GM18507 (cell line): Measurements from ENCODE around the gene PSMA2.

ENCODE experiments used
- DNase-seq: peaks from one replicate; pipeline ENCODE4 v3.0.0; 2011; ENCODE audit warnings: low read depth; ENCODE audit not compliant: insufficient read length; ENCODE audit errors: extremely low spot score
- FAIRE-seq: peaks from 2 replicates; lab custom pipeline; 2011; peaks lifted over from hg19 to GRCh38; lab: Jason Lieb, UNC

PSMA2 gene

GRCh38 chr7:42931834-42932651, at the start of gene PSMA2, which contains the start of gene MRPL32:
Gene PSMA2 (minus strand): TSS chr7:42932174. CDS start chr7:42932158, 16 bp downstream.
Gene MRPL32 (plus strand): TSS chr7:42932376. CDS start chr7:42932387, 11 bp downstream.
- DNase-seq (peak; percentile 93), FAIRE-seq (peak; percentile 99)

GRCh38 chr7:42981601-42982000, 49.6 kb upstream of the PSMA2 start:
- DNase-seq (no peak), FAIRE-seq (no peak)

GRCh38 chr7:42980514-42980913, 48.5 kb upstream of the PSMA2 start:
- FAIRE-seq (no peak), DNase-seq (no peak)

GRCh38 chr7:42980084-42980483, 48.1 kb upstream of the PSMA2 start:
- no peak for DNase-seq
- FAIRE-seq: no peak

- FAIRE-seq (no peak), DNase-seq (no peak)
Observed at GRCh38 chr7:42978496-42978895, 46.5 kb upstream of the PSMA2 start.

GRCh38 chr7:42976371-42976770, 44.4 kb upstream of the PSMA2 start:
- FAIRE-seq (no peak), DNase-seq (no peak)

GRCh38 chr7:42972699-42973500, 40.9 kb upstream of the PSMA2 start:
- FAIRE-seq: no peak
- no peak for DNase-seq

- DNase-seq: no peak
- no peak for FAIRE-seq
Observed at GRCh38 chr7:42967391-42967790, 35.4 kb upstream of the PSMA2 start.

GRCh38 chr7:42964849-42965805, 33.2 kb upstream of the PSMA2 start:
- FAIRE-seq (no peak), DNase-seq (no peak)

GRCh38 chr7:42964293-42964692, 32.3 kb upstream of the PSMA2 start:
- FAIRE-seq: no peak

GRCh38 chr7:42961170-42961569, 29.2 kb upstream of the PSMA2 start:
- DNase-seq (no peak), FAIRE-seq (no peak)

More at GRCh38 chr7:42964293-42964692, 32.3 kb upstream of the PSMA2 start:
- DNase-seq: no peak

- no peak for FAIRE-seq
Observed at GRCh38 chr7:42960762-42961161, 28.8 kb upstream of the PSMA2 start.

GRCh38 chr7:42959549-42959948, 27.6 kb upstream of the PSMA2 start:
- FAIRE-seq (no peak), DNase-seq (no peak)

More at GRCh38 chr7:42960762-42961161, 28.8 kb upstream of the PSMA2 start:
- DNase-seq: no peak

GRCh38 chr7:42956062-42956461, 24.1 kb upstream of the PSMA2 start:
- FAIRE-seq (no peak), DNase-seq (no peak)

- FAIRE-seq (no peak), DNase-seq (no peak)
Observed at GRCh38 chr7:42953994-42954393, 22.0 kb upstream of the PSMA2 start.

GRCh38 chr7:42952328-42952727, 20.4 kb upstream of the PSMA2 start:
- DNase-seq (no peak), FAIRE-seq (no peak)

- no peak for FAIRE-seq
- DNase-seq: no peak
Observed at GRCh38 chr7:42950417-42950816, 18.4 kb upstream of the PSMA2 start.

- DNase-seq (no peak), FAIRE-seq (no peak)
Observed at GRCh38 chr7:42947521-42947920, 15.5 kb upstream of the PSMA2 start.

- FAIRE-seq (no peak), DNase-seq (no peak)
Observed at GRCh38 chr7:42946627-42946950, 14.6 kb upstream of the PSMA2 start.
